ES-I3 (cell line): ENCODE results near the gene CDKN2B.

Experiments
- H3K36me3 ChIP-seq: 2 replicates; pipeline ENCODE4 v1.6.1; 2013; ENCODE audit warnings: mild to moderate bottlenecking, low read length, control low read depth, moderate library complexity; ENCODE audit not compliant: insufficient read depth
- H3K4me1 ChIP-seq: 2 replicates; pipeline ENCODE4 v1.6.1; 2013; ENCODE audit warnings: mild to moderate bottlenecking, control low read depth, low read length; ENCODE audit not compliant: insufficient read depth
- H3K9ac ChIP-seq: 2 replicates; pipeline ENCODE4 v1.6.1; 2013; ENCODE audit warnings: low read depth, mild to moderate bottlenecking, low read length, moderate library complexity
- H3K9me3 ChIP-seq: 2 replicates; pipeline ENCODE4 v1.6.1; 2013; ENCODE audit warnings: mild to moderate bottlenecking, low read length, moderate library complexity; ENCODE audit not compliant: control insufficient read depth, insufficient read depth

The CDKN2B gene

GRCh38 chr9:21993893-21994555, 15.1 kb downstream of the CDKN2B start, which contains the start of gene CDKN2A:
Gene CDKN2A (minus strand): TSS chr9:21994392.
- peak within 1 kb of the TSS; percentile 79; the same call in 1 of the 2 replicates for H3K9ac ChIP-seq
- no peaks in the 10 kb centered on the region for H3K9me3 ChIP-seq
- no peaks in the 10 kb centered on the region for H3K36me3 ChIP-seq
- H3K4me1 ChIP-seq, result peaks cover 19% of the 10 kb centered on the region

GRCh38 chr9:21993007-21993406, 16.1 kb downstream of the CDKN2B start:
- Histone ChIP-seq H3K9me3 (no peaks in the 10 kb centered on the region), H3K4me1 (peaks cover 13% of the 10 kb centered on the region), H3K9ac (peak overlapping the region; percentile 47; the same call in 1 of the 2 replicates), H3K36me3 (no peaks in the 10 kb centered on the region)

GRCh38 chr9:21991072-21991959, 17.8 kb downstream of the CDKN2B start:
- Histone ChIP-seq H3K36me3 (no peaks in the 10 kb centered on the region), H3K9ac (no peak overlapping the region), H3K4me1 (no peaks in the 10 kb centered on the region; the same call in 1 of the 2 replicates), H3K9me3 (no peaks in the 10 kb centered on the region)

- Histone ChIP-seq H3K4me1 (no peaks in the 10 kb centered on the region; the same call in 1 of the 2 replicates), H3K9me3 (no peaks in the 10 kb centered on the region), H3K9ac (peak overlapping the region; percentile 51; the same call in 1 of the 2 replicates), H3K36me3 (no peaks in the 10 kb centered on the region)
Measured at GRCh38 chr9:21989440-21990189, 19.5 kb downstream of the CDKN2B start.

GRCh38 chr9:21988056-21988990, 20.8 kb downstream of the CDKN2B start:
- H3K4me1 ChIP-seq, result no peaks in the 10 kb centered on the region; the same call in 1 of the 2 replicates
- no peaks in the 10 kb centered on the region for H3K36me3 ChIP-seq
- no peak overlapping the region for H3K9ac ChIP-seq
- H3K9me3 ChIP-seq, result no peaks in the 10 kb centered on the region

- no peak overlapping the region for H3K9ac ChIP-seq
- no peaks in the 10 kb centered on the region for H3K36me3 ChIP-seq
- no peaks in the 10 kb centered on the region for H3K9me3 ChIP-seq
- no peaks in the 10 kb centered on the region; the same call in 1 of the 2 replicates for H3K4me1 ChIP-seq
Measured at GRCh38 chr9:21985964-21986667, 23.0 kb downstream of the CDKN2B start.

- no peak overlapping the region for H3K9ac ChIP-seq
- no peaks in the 10 kb centered on the region for H3K4me1 ChIP-seq
- no peaks in the 10 kb centered on the region for H3K9me3 ChIP-seq
- H3K36me3 ChIP-seq, result no peaks in the 10 kb centered on the region
Measured at GRCh38 chr9:21984101-21984500, 25.0 kb downstream of the CDKN2B start.

- Histone ChIP-seq H3K9me3 (no peaks in the 10 kb centered on the region), H3K4me1 (no peaks in the 10 kb centered on the region), H3K9ac (no peak overlapping the region), H3K36me3 (no peaks in the 10 kb centered on the region)
Measured at GRCh38 chr9:21983561-21983935, 25.6 kb downstream of the CDKN2B start.

- no peaks in the 10 kb centered on the region for H3K4me1 ChIP-seq
- no peaks in the 10 kb centered on the region for H3K9me3 ChIP-seq
- H3K9ac ChIP-seq, result no peak overlapping the region
- no peaks in the 10 kb centered on the region for H3K36me3 ChIP-seq
Measured at GRCh38 chr9:21982861-21983560, 26.1 kb downstream of the CDKN2B start.

GRCh38 chr9:21982391-21982790, 26.7 kb downstream of the CDKN2B start:
- Histone ChIP-seq H3K4me1 (no peaks in the 10 kb centered on the region), H3K36me3 (no peaks in the 10 kb centered on the region), H3K9me3 (no peaks in the 10 kb centered on the region), H3K9ac (no peak overlapping the region)

GRCh38 chr9:21976334-21976875, 32.7 kb downstream of the CDKN2B start:
- H3K4me1 ChIP-seq, result no peaks in the 10 kb centered on the region
- no peaks in the 10 kb centered on the region for H3K9me3 ChIP-seq
- H3K36me3 ChIP-seq, result no peaks in the 10 kb centered on the region
- H3K9ac ChIP-seq, result peak overlapping the region; percentile 41

- H3K36me3 ChIP-seq, result no peaks in the 10 kb centered on the region
- peak overlapping the region; percentile 78 for H3K9ac ChIP-seq
- H3K4me1 ChIP-seq, result no peaks in the 10 kb centered on the region
- no peaks in the 10 kb centered on the region for H3K9me3 ChIP-seq
Measured at GRCh38 chr9:21974722-21975409, 34.2 kb downstream of the CDKN2B start.
